ENCODE measurements around the gene FAU.

FAU gene

GRCh38 chr11:65134952-65135632 lies 13.2 kb upstream of the FAU start:
- peak; percentile 87 for DNase-seq

- DNase-seq = peak; percentile 94
Observed at GRCh38 chr11:65134240-65134951, 12.5 kb upstream of the FAU start, which contains the start of gene SYVN1. TSS of gene SYVN1 (minus strand) at chr11:65134519. CDS start at chr11:65133601, 918 bp downstream.

GRCh38 chr11:65133724-65134123 lies 11.8 kb upstream of the FAU start:
- no peak for DNase-seq

- DNase-seq = peak; percentile 61
Observed at GRCh38 chr11:65132988-65133700, 11.2 kb upstream of the FAU start.

- DNase-seq = no peak
Observed at GRCh38 chr11:65132238-65132987, 10.5 kb upstream of the FAU start.

- DNase-seq = no peak
Observed at GRCh38 chr11:65131895-65132237, 9.9 kb upstream of the FAU start.

GRCh38 chr11:65131417-65131776 lies 9.5 kb upstream of the FAU start:
- DNase-seq = no peak

- no peak for DNase-seq
Observed at GRCh38 chr11:65130631-65131416, 8.9 kb upstream of the FAU start.

GRCh38 chr11:65129649-65130441 lies 7.9 kb upstream of the FAU start:
- DNase-seq = no peak

- DNase-seq = no peak
Observed at GRCh38 chr11:65128182-65129145, 6.5 kb upstream of the FAU start.

GRCh38 chr11:65127473-65128181 lies 5.7 kb upstream of the FAU start:
- DNase-seq = no peak

- DNase-seq = no peak
Observed at GRCh38 chr11:65126624-65127274, 4.8 kb upstream of the FAU start.

GRCh38 chr11:65125197-65126056 lies 3.5 kb upstream of the FAU start:
- no peak for DNase-seq

GRCh38 chr11:65124480-65125196 lies 2.7 kb upstream of the FAU start:
- no peak for DNase-seq

GRCh38 chr11:65121447-65121864 lies 478 bp downstream of the FAU start:
- no peak for DNase-seq

- no peak for DNase-seq
Observed at GRCh38 chr11:65120831-65121230, 1.1 kb downstream of the FAU start.

- DNase-seq = no peak
Observed at GRCh38 chr11:65119670-65119995, 2.3 kb downstream of the FAU start.

Data from stimulated activated CD4-positive, alpha-beta T cell treated with anti-CD3 and anti-CD28 coated beads, Interleukin-4, amount 100 ng/mL, for 24 hours (primary cell).